NCI-H446 treated with DMSO at 0.1 percent for 48 hours (cell line): ENCODE data around the gene MDM2.
A peak's percentile ranks its signal among the peaks of the same experiment; 100 is the strongest.

Source experiments
- DNase-seq: peaks from one replicate; lab custom pipeline; 2025; lab: John Stamatoyannopoulos, UW

Gene MDM2

GRCh38 chr12:68807576-68808387, at the start of gene MDM2:
Gene MDM2 (plus strand): TSS chr12:68808177. CDS start chr12:68808478, 301 bp downstream.
- DNase-seq, result peak; percentile 71

GRCh38 chr12:68759852-68760251, 48.1 kb upstream of the MDM2 start:
- no peak for DNase-seq

- DNase-seq, result no peak
These were observed 47.1 kb upstream of the MDM2 start for GRCh38 chr12:68760806-68761441.

- DNase-seq, result no peak
These were observed 46.5 kb upstream of the MDM2 start for GRCh38 chr12:68761442-68761812.

GRCh38 chr12:68761901-68762630, 45.9 kb upstream of the MDM2 start:
- no peak for DNase-seq

- no peak for DNase-seq
These were observed 45.3 kb upstream of the MDM2 start for GRCh38 chr12:68762691-68763090.

- no peak for DNase-seq
These were observed 42.3 kb upstream of the MDM2 start for GRCh38 chr12:68765696-68766095.

- no peak for DNase-seq
These were observed 41.3 kb upstream of the MDM2 start for GRCh38 chr12:68766646-68767045.

- DNase-seq, result no peak
These were observed 40.8 kb upstream of the MDM2 start for GRCh38 chr12:68767191-68767590.

- DNase-seq, result no peak
These were observed 39.5 kb upstream of the MDM2 start for GRCh38 chr12:68768431-68768939.

GRCh38 chr12:68769941-68770340, 38.0 kb upstream of the MDM2 start:
- no peak for DNase-seq

GRCh38 chr12:68771223-68771925, 36.6 kb upstream of the MDM2 start:
- no peak for DNase-seq

- no peak for DNase-seq
These were observed 35.3 kb upstream of the MDM2 start for GRCh38 chr12:68772714-68773113.

GRCh38 chr12:68773582-68773981, 34.4 kb upstream of the MDM2 start:
- DNase-seq, result no peak

- no peak for DNase-seq
These were observed 32.8 kb upstream of the MDM2 start for GRCh38 chr12:68775121-68775630.

- no peak for DNase-seq
These were observed 30.9 kb upstream of the MDM2 start for GRCh38 chr12:68776976-68777610.

GRCh38 chr12:68779280-68779679, 28.7 kb upstream of the MDM2 start:
- no peak for DNase-seq

- DNase-seq, result no peak
These were observed 27.2 kb upstream of the MDM2 start for GRCh38 chr12:68780731-68781130.

GRCh38 chr12:68781728-68782127, 26.2 kb upstream of the MDM2 start:
- DNase-seq, result no peak

- no peak for DNase-seq
These were observed 24.0 kb upstream of the MDM2 start for GRCh38 chr12:68784015-68784414.

GRCh38 chr12:68785358-68785757, 22.6 kb upstream of the MDM2 start:
- DNase-seq, result no peak
